ENCODE data around the gene WDR59. TPM values are rescaled to one million over a fixed set of nuclear protein-coding genes. Genes with fewer than 3 reads are reported as not detected.
"Not testable (repeated sequence)": the region's sequence is repeated elsewhere in the genome, so short reads cannot be mapped to it uniquely, and the experiment has no call there.

The WDR59 gene
- total RNA-seq, 1 donor from 2014 or later = 16.7 TPM

GRCh38 chr16:74846714-74847113, 138.2 kb downstream of the WDR59 start:
- H3K4me1 ChIP-seq (ENCODE audit: control insufficient read depth in 3 of 3, insufficient read depth in 3 of 3, low read length in 3 of 3) = no peaks in the 10 kb centered on the region

GRCh38 chr16:74844041-74844980, 140.6 kb downstream of the WDR59 start:
- Histone ChIP-seq H3K27me3 (ENCODE audit: control insufficient read depth in 3 of 3, insufficient read depth in 3 of 3, low read length in 3 of 3) (no peaks in the 10 kb centered on the region), H3K4me3 (ENCODE audit: low read length in 3 of 3) (no peak overlapping the region), H3K27ac (ENCODE audit: low read depth, low read length) (no peak overlapping the region), H3K36me3 (ENCODE audit: control insufficient read depth in 3 of 3, insufficient read depth in 3 of 3, low read length in 3 of 3) (no peaks in the 10 kb centered on the region), H3K4me1 (ENCODE audit: control insufficient read depth in 3 of 3, insufficient read depth in 3 of 3, low read length in 3 of 3) (no peaks in the 10 kb centered on the region), H3K9ac (ENCODE audit: low read depth in 1 of 3, low read length in 3 of 3) (no peak overlapping the region), H3K9me3 (ENCODE audit: control insufficient read depth in 3 of 3, low read length in 3 of 3) (no peaks in the 10 kb centered on the region)

More at GRCh38 chr16:74846714-74847113, 138.2 kb downstream of the WDR59 start:
- H3K4me3 ChIP-seq (ENCODE audit: low read length in 3 of 3) = no peak overlapping the region
- no peaks in the 10 kb centered on the region for H3K36me3 ChIP-seq (ENCODE audit: control insufficient read depth in 3 of 3, insufficient read depth in 3 of 3, low read length in 3 of 3)
- H3K27me3 ChIP-seq (ENCODE audit: control insufficient read depth in 3 of 3, insufficient read depth in 3 of 3, low read length in 3 of 3) = peaks cover 0 to 2% (median 0%) of the 10 kb centered on the region in 3 donors
- no peak overlapping the region for H3K27ac ChIP-seq (ENCODE audit: low read depth, low read length)
- no peaks in the 10 kb centered on the region for H3K9me3 ChIP-seq (ENCODE audit: control insufficient read depth in 3 of 3, low read length in 3 of 3)
- H3K9ac ChIP-seq (ENCODE audit: low read depth in 1 of 3, low read length in 3 of 3) = no peak overlapping the region

- not testable (repeated sequence) for H3K4me3 ChIP-seq (ENCODE audit: low read length in 3 of 3); H3K9me3 ChIP-seq (ENCODE audit: control insufficient read depth in 3 of 3, low read length in 3 of 3); H3K27ac ChIP-seq (ENCODE audit: low read depth, low read length); H3K9ac ChIP-seq (ENCODE audit: low read depth in 1 of 3, low read length in 3 of 3); H3K27me3 ChIP-seq (ENCODE audit: control insufficient read depth in 3 of 3, insufficient read depth in 3 of 3, low read length in 3 of 3); H3K4me1 ChIP-seq (ENCODE audit: control insufficient read depth in 3 of 3, insufficient read depth in 3 of 3, low read length in 3 of 3); H3K36me3 ChIP-seq (ENCODE audit: control insufficient read depth in 3 of 3, insufficient read depth in 3 of 3, low read length in 3 of 3)
These were observed 141.4 kb downstream of the WDR59 start for GRCh38 chr16:74843381-74844035.

GRCh38 chr16:74842413-74842812, 142.5 kb downstream of the WDR59 start:
- Histone ChIP-seq H3K27ac (ENCODE audit: low read depth, low read length) (no peak overlapping the region), H3K9ac (ENCODE audit: low read depth in 1 of 3, low read length in 3 of 3) (no peak overlapping the region), H3K9me3 (ENCODE audit: control insufficient read depth in 3 of 3, low read length in 3 of 3) (no peaks in the 10 kb centered on the region), H3K4me3 (ENCODE audit: low read length in 3 of 3) (no peak overlapping the region), H3K36me3 (ENCODE audit: control insufficient read depth in 3 of 3, insufficient read depth in 3 of 3, low read length in 3 of 3) (no peaks in the 10 kb centered on the region), H3K27me3 (ENCODE audit: control insufficient read depth in 3 of 3, insufficient read depth in 3 of 3, low read length in 3 of 3) (no peaks in the 10 kb centered on the region), H3K4me1 (ENCODE audit: control insufficient read depth in 3 of 3, insufficient read depth in 3 of 3, low read length in 3 of 3) (no peaks in the 10 kb centered on the region)

DNA sequence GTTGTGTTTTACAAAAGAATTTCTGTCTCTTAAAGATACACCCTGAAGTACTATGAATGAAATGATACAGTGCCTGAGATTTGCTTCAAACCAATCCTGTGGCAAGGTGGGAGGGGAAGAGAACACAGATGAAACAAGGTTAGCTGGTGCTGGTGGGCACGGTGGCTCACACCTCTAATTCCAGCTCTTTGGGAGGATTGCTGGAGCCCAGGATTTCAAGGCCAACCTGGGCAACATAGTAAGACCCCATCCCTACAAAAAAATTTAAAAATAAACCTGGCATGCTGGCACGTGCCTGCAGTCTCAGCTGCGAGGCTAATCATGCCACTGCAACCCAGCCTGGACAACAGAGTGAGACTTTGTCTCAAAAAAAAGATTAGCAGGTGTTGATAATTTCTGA, 143.0 kb downstream of the WDR59 start:
- Histone ChIP-seq H3K9me3 (ENCODE audit: control insufficient read depth in 3 of 3, low read length in 3 of 3) (no peaks in the 10 kb centered on the region), H3K27ac (ENCODE audit: low read depth, low read length) (no peak overlapping the region), H3K27me3 (ENCODE audit: control insufficient read depth in 3 of 3, insufficient read depth in 3 of 3, low read length in 3 of 3) (no peaks in the 10 kb centered on the region), H3K36me3 (ENCODE audit: control insufficient read depth in 3 of 3, insufficient read depth in 3 of 3, low read length in 3 of 3) (no peaks in the 10 kb centered on the region), H3K9ac (ENCODE audit: low read depth in 1 of 3, low read length in 3 of 3) (no peak overlapping the region), H3K4me3 (ENCODE audit: low read length in 3 of 3) (no peak overlapping the region), H3K4me1 (ENCODE audit: control insufficient read depth in 3 of 3, insufficient read depth in 3 of 3, low read length in 3 of 3) (no peaks in the 10 kb centered on the region)

DNA sequence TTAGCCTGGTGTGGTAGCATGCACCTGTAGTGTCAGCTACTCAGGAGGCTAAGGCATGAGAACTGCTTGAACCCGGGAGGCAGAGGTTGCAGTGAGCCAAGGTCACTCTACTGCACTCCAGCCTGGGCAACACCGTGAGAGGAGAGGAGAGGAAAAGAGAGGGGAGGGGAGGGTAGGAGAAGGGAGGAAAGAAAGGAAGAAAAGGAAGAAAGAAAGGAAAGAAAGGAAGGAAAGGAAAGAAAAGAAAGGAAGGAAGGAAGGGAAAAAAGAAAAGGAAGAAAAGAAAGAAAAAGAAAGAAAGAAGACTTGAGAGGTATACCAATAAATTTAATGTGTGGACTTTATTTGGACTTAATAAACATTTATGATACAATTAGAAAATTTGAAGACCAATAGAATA, 143.5 kb downstream of the WDR59 start:
- H3K27ac ChIP-seq (ENCODE audit: low read depth, low read length) = no peak overlapping the region
- no peaks in the 10 kb centered on the region for H3K4me1 ChIP-seq (ENCODE audit: control insufficient read depth in 3 of 3, insufficient read depth in 3 of 3, low read length in 3 of 3)
- H3K27me3 ChIP-seq (ENCODE audit: control insufficient read depth in 3 of 3, insufficient read depth in 3 of 3, low read length in 3 of 3) = no peaks in the 10 kb centered on the region
- H3K9ac ChIP-seq (ENCODE audit: low read depth in 1 of 3, low read length in 3 of 3) = no peak overlapping the region
- H3K36me3 ChIP-seq (ENCODE audit: control insufficient read depth in 3 of 3, insufficient read depth in 3 of 3, low read length in 3 of 3) = no peaks in the 10 kb centered on the region
- no peak overlapping the region for H3K4me3 ChIP-seq (ENCODE audit: low read length in 3 of 3)
- no peaks in the 10 kb centered on the region for H3K9me3 ChIP-seq (ENCODE audit: control insufficient read depth in 3 of 3, low read length in 3 of 3)

DNA sequence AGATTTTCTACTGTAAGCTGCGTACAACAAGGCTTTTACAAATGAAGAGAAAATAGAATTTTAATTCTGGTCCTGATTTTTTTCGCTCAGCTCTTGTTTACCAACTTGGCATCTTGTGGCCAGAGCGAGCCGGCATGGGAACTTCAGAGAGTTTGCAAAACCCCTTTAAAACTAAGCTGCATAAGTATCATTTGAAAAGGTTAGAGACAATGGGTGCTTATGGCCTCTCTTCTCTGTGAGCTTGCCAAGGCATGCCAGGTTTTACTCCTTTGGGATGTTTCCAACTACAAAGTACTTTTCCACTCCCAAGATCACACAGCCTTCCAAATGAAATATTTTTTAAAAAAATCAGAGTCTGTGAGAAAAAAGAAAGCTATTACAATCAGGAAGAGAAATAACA, 147.9 kb downstream of the WDR59 start:
- no peaks in the 10 kb centered on the region for H3K9me3 ChIP-seq (ENCODE audit: control insufficient read depth in 3 of 3, low read length in 3 of 3)
- no peaks in the 10 kb centered on the region for H3K4me1 ChIP-seq (ENCODE audit: control insufficient read depth in 3 of 3, insufficient read depth in 3 of 3, low read length in 3 of 3)
- H3K27ac ChIP-seq (ENCODE audit: low read depth, low read length) = no peak overlapping the region
- no peaks in the 10 kb centered on the region for H3K36me3 ChIP-seq (ENCODE audit: control insufficient read depth in 3 of 3, insufficient read depth in 3 of 3, low read length in 3 of 3)
- H3K27me3 ChIP-seq (ENCODE audit: control insufficient read depth in 3 of 3, insufficient read depth in 3 of 3, low read length in 3 of 3) = no peaks in the 10 kb centered on the region
- no peak overlapping the region for H3K9ac ChIP-seq (ENCODE audit: low read depth in 1 of 3, low read length in 3 of 3)
- H3K4me3 ChIP-seq (ENCODE audit: low read length in 3 of 3) = no peak overlapping the region

GRCh38 chr16:74836111-74836671, 148.7 kb downstream of the WDR59 start:
- peaks cover 0 to 3% (median 0%) of the 10 kb centered on the region in 3 donors for H3K27me3 ChIP-seq (ENCODE audit: control insufficient read depth in 3 of 3, insufficient read depth in 3 of 3, low read length in 3 of 3)
- no peak overlapping the region for H3K9ac ChIP-seq (ENCODE audit: low read depth in 1 of 3, low read length in 3 of 3)
- no peaks in the 10 kb centered on the region for H3K9me3 ChIP-seq (ENCODE audit: control insufficient read depth in 3 of 3, low read length in 3 of 3)
- H3K36me3 ChIP-seq (ENCODE audit: control insufficient read depth in 3 of 3, insufficient read depth in 3 of 3, low read length in 3 of 3) = no peaks in the 10 kb centered on the region
- H3K4me3 ChIP-seq (ENCODE audit: low read length in 3 of 3) = no peak overlapping the region
- no peaks in the 10 kb centered on the region for H3K4me1 ChIP-seq (ENCODE audit: control insufficient read depth in 3 of 3, insufficient read depth in 3 of 3, low read length in 3 of 3)
- no peak overlapping the region for H3K27ac ChIP-seq (ENCODE audit: low read depth, low read length)

GRCh38 chr16:74832228-74832627, 152.7 kb downstream of the WDR59 start:
- H3K9ac ChIP-seq (ENCODE audit: low read depth in 1 of 3, low read length in 3 of 3) = no peak overlapping the region
- H3K4me3 ChIP-seq (ENCODE audit: low read length in 3 of 3) = no peak overlapping the region
- H3K4me1 ChIP-seq (ENCODE audit: control insufficient read depth in 3 of 3, insufficient read depth in 3 of 3, low read length in 3 of 3) = no peaks in the 10 kb centered on the region
- H3K36me3 ChIP-seq (ENCODE audit: control insufficient read depth in 3 of 3, insufficient read depth in 3 of 3, low read length in 3 of 3) = no peaks in the 10 kb centered on the region
- peaks cover 0 to 3% (median 0%) of the 10 kb centered on the region in 3 donors for H3K27me3 ChIP-seq (ENCODE audit: control insufficient read depth in 3 of 3, insufficient read depth in 3 of 3, low read length in 3 of 3)
- peaks cover 0 to 4% (median 0%) of the 10 kb centered on the region in 3 donors for H3K9me3 ChIP-seq (ENCODE audit: control insufficient read depth in 3 of 3, low read length in 3 of 3)
- H3K27ac ChIP-seq (ENCODE audit: low read depth, low read length) = no peak overlapping the region

GRCh38 chr16:74831467-74831866, 153.5 kb downstream of the WDR59 start:
- H3K4me3 ChIP-seq (ENCODE audit: low read length in 3 of 3) = no peak overlapping the region
- no peaks in the 10 kb centered on the region for H3K36me3 ChIP-seq (ENCODE audit: control insufficient read depth in 3 of 3, insufficient read depth in 3 of 3, low read length in 3 of 3)
- peaks cover 0 to 4% (median 0%) of the 10 kb centered on the region in 3 donors for H3K9me3 ChIP-seq (ENCODE audit: control insufficient read depth in 3 of 3, low read length in 3 of 3)
- H3K27me3 ChIP-seq (ENCODE audit: control insufficient read depth in 3 of 3, insufficient read depth in 3 of 3, low read length in 3 of 3) = peaks cover 0 to 3% (median 0%) of the 10 kb centered on the region in 3 donors
- H3K9ac ChIP-seq (ENCODE audit: low read depth in 1 of 3, low read length in 3 of 3) = no peak overlapping the region
- H3K27ac ChIP-seq (ENCODE audit: low read depth, low read length) = no peak overlapping the region
- H3K4me1 ChIP-seq (ENCODE audit: control insufficient read depth in 3 of 3, insufficient read depth in 3 of 3, low read length in 3 of 3) = no peaks in the 10 kb centered on the region

All from skeletal muscle tissue (tissue), 4 donors.